ENCODE results near the gene PAXIP1. TPM values are rescaled to one million over a fixed set of nuclear protein-coding genes. Genes with fewer than 3 reads are reported as not detected.

The PAXIP1 gene
- total RNA-seq, 2 donors from 2014 or later: 17.2 to 22.5 TPM

DNA sequence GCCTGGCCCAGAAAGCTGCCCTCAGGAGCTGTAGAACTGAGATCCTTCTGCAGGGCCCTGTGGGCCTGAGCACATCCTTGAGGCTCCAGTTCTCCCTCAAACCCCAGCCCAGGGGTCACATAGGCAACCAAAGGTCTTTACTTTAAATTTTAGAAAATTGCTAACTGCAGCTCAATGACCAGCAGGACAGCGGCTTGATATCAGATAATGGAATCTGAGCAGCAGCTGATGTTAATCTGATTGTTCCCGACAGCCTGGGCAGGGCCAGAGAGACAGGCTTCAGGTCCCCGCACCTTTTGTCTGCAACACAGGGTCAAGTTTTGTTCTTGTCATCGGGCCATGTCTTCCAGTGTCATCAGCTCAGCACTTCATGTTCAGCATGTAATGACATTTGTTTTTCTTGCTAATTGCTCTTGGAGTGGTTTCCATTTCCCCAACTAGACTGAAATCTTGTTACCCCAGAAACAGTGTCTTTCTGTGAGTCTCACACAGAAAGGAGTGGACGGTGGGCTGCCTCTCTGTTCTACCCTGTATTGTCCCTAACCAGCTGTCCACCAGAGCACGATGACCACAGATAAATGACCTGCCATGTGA, 91.0 kb downstream of the PAXIP1 start:
- H3K9me3 Mint-ChIP-seq: no peaks in the 10 kb centered on the region
- no peak overlapping the region for H3K4me3 Mint-ChIP-seq
- H3K36me3 Mint-ChIP-seq (ENCODE audit: insufficient read depth in 2 of 2): peaks cover 0 to 5% of the 10 kb centered on the region in 2 donors
- H3K4me1 Mint-ChIP-seq (ENCODE audit: low read depth): peaks cover 7% of the 10 kb centered on the region
- peaks cover 16% of the 10 kb centered on the region for H3K27me3 Mint-ChIP-seq (ENCODE audit: low read depth)
- ATAC-seq (replicated peaks in 1 of 2): no peak
- DNase-seq: no peak
- no peak overlapping the region for H3K27ac Mint-ChIP-seq

DNA sequence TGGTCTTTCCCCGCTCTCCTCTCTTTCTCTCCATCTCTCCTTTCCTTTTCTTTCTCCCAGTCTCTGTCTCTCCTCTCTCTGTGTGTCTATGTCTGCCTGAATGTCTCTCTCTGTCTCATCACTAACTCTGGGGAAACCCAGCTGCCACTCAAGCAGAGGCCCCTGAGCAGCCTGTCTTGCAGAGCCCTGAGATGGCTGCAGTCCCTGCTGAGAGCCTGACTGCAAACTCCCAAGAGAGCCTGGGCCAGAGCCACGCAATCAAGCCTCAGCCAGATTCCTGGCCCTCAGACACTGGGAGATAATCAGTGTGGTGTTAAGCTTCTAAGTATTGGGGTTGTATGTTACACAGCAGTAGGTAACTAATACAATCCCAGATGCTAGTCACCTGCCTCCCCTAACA, 91.5 kb downstream of the PAXIP1 start:
- Mint-ChIP-seq H3K9me3 (no peaks in the 10 kb centered on the region), H3K36me3 (ENCODE audit: insufficient read depth in 2 of 2) (peaks cover 0 to 5% of the 10 kb centered on the region in 2 donors), H3K27ac (no peak overlapping the region), H3K4me3 (no peak overlapping the region), H3K27me3 (ENCODE audit: low read depth) (peaks cover 16% of the 10 kb centered on the region), H3K4me1 (ENCODE audit: low read depth) (peaks cover 7% of the 10 kb centered on the region)
- ATAC-seq (replicated peaks in 1 of 2): no peak
- DNase-seq: no peak

DNA sequence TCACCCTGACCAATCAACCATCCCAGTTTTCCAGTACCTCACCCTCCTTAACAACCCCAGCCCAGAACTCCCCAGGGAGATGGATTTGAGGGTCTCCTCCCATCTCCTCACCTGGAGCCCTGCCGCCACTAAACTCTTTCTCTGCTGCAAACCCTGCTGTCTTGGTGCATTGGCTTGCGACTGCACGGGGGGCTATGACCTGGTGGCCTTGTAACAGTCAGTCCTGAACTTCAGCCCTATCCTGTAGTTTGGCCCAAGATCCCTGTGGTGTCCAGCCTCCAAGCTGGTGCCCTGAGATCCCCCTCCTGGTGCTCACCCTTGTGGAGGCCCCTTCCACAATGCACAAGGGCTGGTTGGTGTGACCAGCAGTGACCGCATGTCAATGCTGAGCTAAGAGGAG, 91.9 kb downstream of the PAXIP1 start:
- Mint-ChIP-seq H3K36me3 (ENCODE audit: insufficient read depth in 2 of 2) (peaks cover 0 to 5% of the 10 kb centered on the region in 2 donors), H3K4me3 (no peak overlapping the region), H3K27me3 (ENCODE audit: low read depth) (peaks cover 16% of the 10 kb centered on the region), H3K27ac (no peak overlapping the region), H3K4me1 (ENCODE audit: low read depth) (peaks cover 7% of the 10 kb centered on the region), H3K9me3 (no peaks in the 10 kb centered on the region)
- DNase-seq (no peak), ATAC-seq (replicated peaks in 1 of 2) (no peak)

DNA sequence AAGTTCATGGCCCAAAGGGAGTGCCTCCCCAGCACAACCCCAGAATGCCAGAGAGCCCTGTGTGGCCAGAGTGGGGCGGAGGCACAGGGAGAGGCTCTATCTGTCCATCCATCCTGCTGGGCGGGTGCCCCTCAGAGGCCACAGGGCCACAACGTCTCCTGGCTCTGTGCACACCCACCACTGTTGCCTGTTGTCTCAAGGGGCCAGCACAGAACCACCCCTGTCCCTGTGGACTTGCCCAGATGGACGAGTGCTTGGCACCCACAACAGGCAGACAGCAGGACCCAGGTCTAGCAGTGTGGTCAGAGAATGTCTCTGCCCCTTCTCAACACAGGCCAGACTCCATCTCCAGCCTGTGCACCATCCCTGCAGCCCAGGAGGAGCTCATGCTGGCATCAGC, 92.8 kb downstream of the PAXIP1 start:
- Mint-ChIP-seq H3K4me1 (ENCODE audit: low read depth) (peaks cover 7% of the 10 kb centered on the region), H3K27ac (no peak overlapping the region), H3K9me3 (no peaks in the 10 kb centered on the region), H3K36me3 (ENCODE audit: insufficient read depth in 2 of 2) (peaks cover 0 to 5% of the 10 kb centered on the region in 2 donors), H3K4me3 (no peak overlapping the region), H3K27me3 (ENCODE audit: low read depth) (peaks cover 16% of the 10 kb centered on the region)
- ATAC-seq (replicated peaks in 1 of 2) (no peak), DNase-seq (no peak)

DNA sequence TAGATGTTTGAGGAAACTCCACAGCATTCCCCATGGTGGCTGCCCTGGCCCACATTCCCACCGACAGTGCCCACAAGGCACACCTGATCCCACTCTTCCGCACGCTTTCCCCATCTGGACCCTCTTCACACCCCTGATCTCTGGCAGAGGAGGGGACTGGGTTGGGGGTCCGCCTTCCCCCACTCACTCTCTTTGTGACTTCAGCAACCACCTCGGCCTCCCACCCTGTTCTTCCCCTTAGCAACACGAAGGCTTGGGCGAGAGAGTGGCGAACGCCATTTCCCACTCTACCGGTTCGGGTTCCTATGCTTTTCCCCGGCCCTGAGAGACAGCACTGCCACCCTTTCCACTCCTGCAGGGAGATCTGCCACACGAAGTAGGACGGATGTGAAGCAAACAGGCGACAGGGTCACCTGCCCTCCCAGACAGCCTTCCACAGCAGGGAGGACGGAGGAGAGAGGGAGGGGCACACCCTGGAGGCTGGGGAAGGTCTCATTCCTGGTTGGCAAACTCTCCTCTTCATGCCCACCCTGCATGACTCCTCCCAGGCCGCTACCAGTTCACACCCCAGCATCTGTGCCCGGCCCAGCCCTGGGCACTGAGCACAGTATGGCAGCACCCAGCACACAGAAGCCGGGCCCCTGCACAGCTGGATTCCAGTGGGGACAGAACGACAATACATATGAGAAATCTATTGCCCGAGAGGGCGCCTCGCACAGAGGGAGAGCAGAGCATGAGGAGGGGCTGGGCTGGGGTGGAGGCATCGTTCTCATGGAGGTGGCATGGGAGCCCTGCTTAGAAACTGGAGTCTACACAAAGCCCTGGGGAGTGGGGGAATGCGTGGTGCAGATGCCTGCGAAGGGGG, 93.5 kb downstream of the PAXIP1 start:
- H3K4me1 Mint-ChIP-seq (ENCODE audit: low read depth): peaks cover 7% of the 10 kb centered on the region
- no peak overlapping the region for H3K27ac Mint-ChIP-seq
- peaks cover 16% of the 10 kb centered on the region for H3K27me3 Mint-ChIP-seq (ENCODE audit: low read depth)
- no peak overlapping the region for H3K4me3 Mint-ChIP-seq
- no peaks in the 10 kb centered on the region for H3K9me3 Mint-ChIP-seq
- DNase-seq (no peak), ATAC-seq (replicated peaks in 1 of 2) (no peak)
- peaks cover 0 to 5% of the 10 kb centered on the region in 2 donors for H3K36me3 Mint-ChIP-seq (ENCODE audit: insufficient read depth in 2 of 2)

DNA sequence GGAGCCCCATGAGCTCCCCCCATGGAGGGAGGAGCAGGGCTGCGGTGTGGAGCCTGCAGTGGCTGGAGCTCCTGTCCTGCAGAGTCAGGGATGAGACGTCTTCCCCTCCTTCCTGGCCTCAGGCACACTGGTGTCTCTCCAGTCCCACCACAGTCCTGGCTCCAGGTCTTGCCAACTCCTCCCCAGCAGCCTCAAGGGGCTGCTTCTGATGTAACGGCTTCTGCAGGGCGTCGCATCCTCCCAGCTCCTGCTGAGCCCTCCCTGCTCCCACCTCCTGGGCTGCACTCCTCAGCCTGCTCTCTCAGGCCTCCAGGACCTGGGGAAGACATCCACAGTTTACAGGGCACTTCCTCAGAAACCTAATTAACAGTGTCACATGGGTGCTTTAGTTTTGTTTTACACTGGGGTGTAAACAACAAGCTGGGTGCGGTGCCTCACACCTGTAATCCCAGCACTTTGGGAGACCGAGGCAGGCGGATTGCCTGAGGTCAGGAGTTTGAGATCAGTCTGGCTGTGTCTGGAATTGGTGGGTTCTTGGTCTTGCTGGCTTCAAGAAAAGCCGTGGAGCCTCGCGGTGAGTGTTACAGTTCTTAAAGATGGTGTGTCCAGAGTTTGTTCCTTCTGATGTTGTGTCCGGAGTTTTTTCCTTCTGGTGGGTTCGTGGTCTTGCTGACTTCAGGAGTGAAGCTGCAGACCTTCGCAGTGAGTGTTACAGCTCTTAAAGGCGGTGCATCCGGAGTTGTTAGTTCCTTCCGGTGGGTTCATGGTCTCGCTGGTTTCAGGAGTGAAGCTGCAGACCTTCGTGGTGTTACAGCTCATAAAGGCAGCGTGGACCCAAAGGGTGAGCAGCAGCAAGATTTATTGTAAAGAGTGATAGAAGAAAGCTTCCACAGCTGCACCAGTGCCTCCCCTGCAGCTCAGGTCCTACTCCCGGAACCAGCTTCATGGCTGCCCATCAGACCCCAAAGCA, 95.0 kb downstream of the PAXIP1 start:
- H3K36me3 Mint-ChIP-seq (ENCODE audit: insufficient read depth in 2 of 2): peaks cover 0 to 5% of the 10 kb centered on the region in 2 donors
- no peak overlapping the region for H3K4me3 Mint-ChIP-seq
- no peaks in the 10 kb centered on the region for H3K9me3 Mint-ChIP-seq
- H3K4me1 Mint-ChIP-seq (ENCODE audit: low read depth): no peaks in the 10 kb centered on the region
- DNase-seq: no peak
- peaks cover 10% of the 10 kb centered on the region for H3K27me3 Mint-ChIP-seq (ENCODE audit: low read depth)
- no peak for ATAC-seq (replicated peaks in 1 of 2)
- no peak overlapping the region for H3K27ac Mint-ChIP-seq

DNA sequence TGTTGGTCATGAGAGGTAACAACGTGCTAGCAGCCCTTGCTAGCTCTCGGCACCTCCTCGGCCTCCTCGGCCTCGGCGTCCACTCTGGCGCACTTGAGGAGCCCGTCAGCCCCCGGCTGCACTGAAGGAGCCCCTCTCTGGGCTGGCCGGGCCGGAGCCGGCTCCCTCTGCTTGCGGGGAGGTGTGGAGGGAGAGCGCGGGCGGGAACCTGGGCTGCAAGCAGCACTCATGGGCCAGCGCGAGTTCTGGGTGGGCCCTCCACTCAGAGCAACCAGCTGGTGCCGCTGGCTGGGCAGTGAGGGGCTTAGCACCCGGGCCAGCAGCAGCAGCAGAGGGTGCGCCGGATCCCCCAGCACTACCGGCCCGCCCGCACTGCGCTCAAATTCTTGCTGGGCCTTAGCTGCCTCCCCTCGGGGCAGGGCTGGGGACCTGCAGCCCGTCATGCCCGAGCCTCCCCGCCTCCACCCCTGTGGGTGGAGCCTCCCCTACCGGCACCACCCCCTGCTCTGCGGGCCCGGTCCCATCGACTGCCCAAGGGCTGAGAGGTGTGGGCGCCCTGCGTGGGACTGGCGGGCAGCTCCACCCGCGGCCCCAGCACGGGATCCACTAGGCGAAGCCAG, 96.1 kb downstream of the PAXIP1 start:
- H3K27me3 Mint-ChIP-seq (ENCODE audit: low read depth): peaks cover 5% of the 10 kb centered on the region
- ATAC-seq (replicated peaks in 1 of 2) (no peak), DNase-seq (no peak)
- H3K27ac Mint-ChIP-seq: no peak overlapping the region
- peaks cover 0 to 5% of the 10 kb centered on the region in 2 donors for H3K36me3 Mint-ChIP-seq (ENCODE audit: insufficient read depth in 2 of 2)
- H3K4me3 Mint-ChIP-seq: no peak overlapping the region
- H3K4me1 Mint-ChIP-seq (ENCODE audit: low read depth): no peaks in the 10 kb centered on the region
- no peaks in the 10 kb centered on the region for H3K9me3 Mint-ChIP-seq

DNA sequence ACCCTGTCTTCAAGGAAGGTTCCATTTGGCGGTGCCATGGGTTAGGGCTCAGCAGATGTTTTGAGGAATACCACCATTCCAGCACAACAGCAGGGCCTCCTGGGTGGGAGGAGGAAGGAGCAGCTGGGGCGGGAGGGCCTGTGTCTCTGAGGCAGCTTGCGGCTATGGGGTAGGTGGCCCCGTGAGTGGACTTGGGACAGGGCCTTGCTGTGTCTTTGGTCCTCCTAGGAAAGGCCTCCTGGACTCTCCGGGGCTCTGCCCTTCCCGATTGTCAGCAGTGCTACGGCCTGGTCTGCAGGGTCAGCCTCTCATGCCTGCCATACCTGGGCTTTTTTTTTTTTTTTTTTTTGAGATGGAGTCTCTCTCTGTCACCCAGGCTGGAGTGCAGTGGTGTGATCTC, 96.7 kb downstream of the PAXIP1 start:
- H3K27me3 Mint-ChIP-seq (ENCODE audit: low read depth): peaks cover 5% of the 10 kb centered on the region
- no peak overlapping the region for H3K27ac Mint-ChIP-seq
- H3K36me3 Mint-ChIP-seq (ENCODE audit: insufficient read depth in 2 of 2): peaks cover 0 to 2% of the 10 kb centered on the region in 2 donors
- H3K4me3 Mint-ChIP-seq: no peak overlapping the region
- H3K9me3 Mint-ChIP-seq: no peaks in the 10 kb centered on the region
- no peak for ATAC-seq (replicated peaks in 1 of 2)
- no peak for DNase-seq
- no peaks in the 10 kb centered on the region for H3K4me1 Mint-ChIP-seq (ENCODE audit: low read depth)

DNA sequence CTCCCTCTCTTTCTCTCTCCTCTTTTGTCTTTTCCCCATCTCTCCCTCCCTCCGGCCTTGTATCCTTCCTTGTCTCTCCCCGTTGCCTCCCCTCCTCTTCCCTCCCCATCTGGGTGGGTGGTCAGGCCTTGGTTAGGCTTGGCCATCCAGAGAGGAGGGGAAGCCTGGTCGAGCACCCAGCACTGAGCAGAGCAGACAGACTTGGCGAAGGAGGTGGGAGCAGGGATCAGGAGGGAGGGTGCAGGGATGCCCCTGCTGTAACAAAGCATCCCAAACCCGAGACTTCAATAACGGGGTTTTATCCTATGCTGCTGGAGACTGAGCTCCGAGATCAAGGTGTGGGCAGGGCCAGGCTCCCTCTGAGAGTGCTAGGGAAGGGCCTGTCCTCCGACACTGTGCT, 97.3 kb downstream of the PAXIP1 start:
- H3K36me3 Mint-ChIP-seq (ENCODE audit: insufficient read depth in 2 of 2): no peaks in the 10 kb centered on the region
- ATAC-seq (replicated peaks in 1 of 2) (no peak), DNase-seq (no peak)
- peaks cover 5% of the 10 kb centered on the region for H3K27me3 Mint-ChIP-seq (ENCODE audit: low read depth)
- no peak overlapping the region for H3K27ac Mint-ChIP-seq
- no peak overlapping the region for H3K4me3 Mint-ChIP-seq
- H3K9me3 Mint-ChIP-seq: no peaks in the 10 kb centered on the region
- no peaks in the 10 kb centered on the region for H3K4me1 Mint-ChIP-seq (ENCODE audit: low read depth)

DNA sequence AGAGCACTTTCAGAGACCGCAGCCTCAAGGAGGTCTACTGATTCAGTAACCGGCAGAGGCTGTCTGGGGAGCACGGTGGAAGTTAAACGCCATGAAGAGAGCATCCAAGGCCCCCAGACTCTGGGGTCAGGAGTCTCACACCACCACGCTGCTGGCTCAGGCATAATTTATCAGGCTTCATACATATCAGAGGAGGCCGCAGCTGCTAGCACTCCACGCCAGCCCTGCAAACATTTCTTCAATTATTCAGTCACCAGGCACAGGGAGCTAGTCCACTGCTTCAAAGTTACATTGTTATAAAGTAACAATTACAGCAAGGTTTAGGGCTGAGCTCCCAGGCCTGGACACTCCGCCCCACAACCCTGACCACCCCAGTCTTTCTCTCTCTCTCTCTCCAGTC, 97.8 kb downstream of the PAXIP1 start:
- Mint-ChIP-seq H3K4me1 (ENCODE audit: low read depth) (no peaks in the 10 kb centered on the region), H3K4me3 (no peak overlapping the region), H3K9me3 (no peaks in the 10 kb centered on the region), H3K36me3 (ENCODE audit: insufficient read depth in 2 of 2) (no peaks in the 10 kb centered on the region), H3K27me3 (ENCODE audit: low read depth) (peaks cover 5% of the 10 kb centered on the region), H3K27ac (no peak overlapping the region)
- no peak for DNase-seq
- no peak for ATAC-seq (replicated peaks in 1 of 2)

DNA sequence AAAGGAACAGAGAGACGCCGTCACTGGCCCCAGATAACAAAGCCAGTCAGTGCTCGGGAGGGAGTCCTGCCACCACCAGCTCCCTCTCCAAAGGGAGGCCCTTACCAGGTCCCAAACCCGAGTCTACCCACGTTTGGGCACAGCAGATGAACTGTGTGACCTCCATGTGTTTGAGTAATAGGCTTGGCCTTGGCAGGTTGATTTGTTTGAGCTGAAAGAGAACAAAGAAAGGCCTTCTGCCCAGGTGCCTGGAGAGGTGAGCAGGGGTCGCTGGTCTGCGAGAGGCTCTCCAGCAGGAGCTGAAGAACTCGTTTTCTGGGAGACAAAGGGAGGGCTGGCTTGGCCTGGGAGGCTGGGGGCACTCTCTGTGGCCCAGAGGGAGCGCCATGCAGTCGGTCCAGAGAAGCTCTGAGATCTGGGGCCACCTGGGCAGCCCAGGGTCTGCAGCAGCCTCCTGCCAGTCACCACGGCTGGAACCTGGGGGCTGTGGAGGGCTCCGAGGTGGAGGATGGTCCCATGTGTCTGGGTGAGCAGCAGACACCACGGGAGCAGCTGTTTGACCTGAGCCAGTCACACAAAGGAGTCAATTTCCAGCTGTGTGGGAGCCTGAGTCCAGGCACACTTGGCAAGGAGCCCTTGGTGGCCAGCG, 99.7 kb downstream of the PAXIP1 start:
- no peak for DNase-seq
- no peaks in the 10 kb centered on the region for H3K9me3 Mint-ChIP-seq
- no peaks in the 10 kb centered on the region for H3K36me3 Mint-ChIP-seq (ENCODE audit: insufficient read depth in 2 of 2)
- H3K4me1 Mint-ChIP-seq (ENCODE audit: low read depth): no peaks in the 10 kb centered on the region
- no peak overlapping the region for H3K27ac Mint-ChIP-seq
- no peak overlapping the region for H3K4me3 Mint-ChIP-seq
- H3K27me3 Mint-ChIP-seq (ENCODE audit: low read depth): no peaks in the 10 kb centered on the region
- ATAC-seq (replicated peaks in 1 of 2): no peak

DNA sequence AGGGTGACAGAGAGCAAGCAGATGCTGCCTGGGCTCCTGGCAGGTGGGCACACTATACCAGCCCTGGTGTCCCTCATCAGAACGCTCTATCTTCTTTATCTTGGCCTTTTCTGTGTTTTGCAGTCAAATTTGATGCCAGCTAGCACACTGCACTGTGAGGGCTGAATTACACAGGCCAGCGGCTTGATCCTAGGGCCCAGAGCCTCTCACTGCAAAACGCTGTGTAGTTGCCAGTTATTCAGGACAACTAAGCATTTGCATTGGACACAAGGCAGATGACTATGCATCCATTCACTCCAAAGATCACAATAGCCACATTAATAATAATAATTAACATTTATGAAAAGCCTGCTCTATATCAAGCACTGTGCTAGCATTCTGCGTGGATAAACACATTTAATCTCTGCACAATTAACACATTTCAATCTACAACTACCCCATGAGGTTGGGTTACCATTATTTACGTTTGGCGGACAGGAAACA, 100.3 kb downstream of the PAXIP1 start:
- H3K27ac Mint-ChIP-seq: no peak overlapping the region
- H3K9me3 Mint-ChIP-seq: no peaks in the 10 kb centered on the region
- H3K27me3 Mint-ChIP-seq (ENCODE audit: low read depth): no peaks in the 10 kb centered on the region
- no peak for DNase-seq
- no peaks in the 10 kb centered on the region for H3K36me3 Mint-ChIP-seq (ENCODE audit: insufficient read depth in 2 of 2)
- H3K4me3 Mint-ChIP-seq: no peak overlapping the region
- no peaks in the 10 kb centered on the region for H3K4me1 Mint-ChIP-seq (ENCODE audit: low read depth)
- no peak for ATAC-seq (replicated peaks in 1 of 2)
